GM18870 (cell line): ENCODE results near the gene BTAF1.
"Not testable (repeated sequence)": the region's sequence is repeated elsewhere in the genome, so short reads cannot be mapped to it uniquely, and the experiment has no call there.

Experiments used
- ATAC-seq: cut with Tn5 transposase; IDR thresholded peaks from one replicate; pipeline ENCODE4 v1.9.1; 2021; ENCODE audit warnings: moderate library complexity; ENCODE audit not compliant: unreplicated experiment

The BTAF1 gene

DNA sequence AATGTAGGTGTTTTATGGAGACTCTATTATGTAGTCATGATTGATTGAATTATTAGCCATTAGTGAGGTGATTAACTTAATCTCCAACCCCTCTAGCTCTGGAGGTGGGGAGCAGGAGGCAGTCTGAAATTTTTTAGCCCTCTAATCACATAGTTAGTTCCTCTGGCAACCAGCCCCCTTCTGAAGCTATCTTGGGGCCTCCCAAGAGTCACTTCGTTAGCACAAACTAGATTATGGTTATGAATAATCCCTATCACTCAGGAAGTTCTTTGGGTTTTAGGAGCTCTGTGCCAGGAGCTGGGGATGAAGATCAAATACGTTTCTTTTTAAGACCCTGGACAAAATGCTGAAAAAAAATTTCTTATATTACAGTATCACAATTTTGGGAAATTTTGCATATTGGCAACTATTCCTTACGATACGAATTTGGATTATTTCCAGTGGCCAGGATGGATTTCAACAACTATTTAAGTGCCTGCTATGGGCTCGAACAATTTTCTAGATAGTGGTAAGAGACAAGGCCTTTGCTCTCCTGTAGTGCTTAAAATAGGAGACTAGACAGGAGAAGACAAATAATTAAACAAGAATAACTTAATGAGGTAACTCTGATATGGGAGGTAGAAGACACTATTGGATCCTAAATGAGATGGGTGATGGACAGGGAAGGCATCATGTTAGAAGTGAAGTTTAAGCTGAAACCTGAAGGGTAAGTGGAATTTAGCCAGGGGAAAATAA is 52.9 kb downstream of the BTAF1 start:
- no peak for ATAC-seq

DNA sequence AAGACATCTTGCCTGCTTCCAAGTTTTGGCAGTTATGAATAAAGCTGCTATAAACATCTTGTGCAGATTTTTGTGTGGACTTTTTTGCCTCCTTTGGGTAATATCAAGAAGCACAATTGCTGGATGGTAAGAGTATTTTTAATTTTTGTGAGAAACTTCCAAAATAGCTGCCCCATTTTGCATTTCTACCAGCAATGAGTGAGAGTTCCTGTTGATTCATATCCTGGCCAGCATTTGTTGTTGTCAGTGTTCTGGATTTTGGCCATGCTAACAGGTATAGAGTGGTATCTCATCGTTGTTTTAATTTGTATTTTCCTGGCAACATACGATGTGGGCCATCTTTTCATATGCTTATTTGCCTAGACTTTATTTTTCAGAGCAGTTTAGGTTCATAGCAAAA is 53.9 kb downstream of the BTAF1 start:
- no peak for ATAC-seq

DNA sequence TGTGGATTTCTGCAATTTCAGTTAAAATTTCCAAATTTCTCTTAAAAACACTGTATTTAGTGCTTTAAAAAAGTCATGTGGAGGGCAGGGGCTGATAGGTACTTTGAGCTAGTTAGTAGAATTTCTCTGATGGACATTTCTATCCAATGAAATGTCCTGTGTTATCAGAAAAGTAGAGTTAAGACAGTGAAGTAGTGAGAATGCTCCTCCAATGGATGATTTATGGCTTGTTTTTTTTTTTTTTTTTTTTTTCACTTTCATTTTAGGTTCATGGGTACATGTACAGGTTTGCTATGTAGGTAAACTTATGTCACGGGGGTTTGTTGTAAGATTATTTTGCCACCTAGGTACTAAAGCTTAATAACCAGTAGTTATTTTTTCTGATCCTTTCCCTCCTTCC is 55.0 kb downstream of the BTAF1 start:
- ATAC-seq: no peak

DNA sequence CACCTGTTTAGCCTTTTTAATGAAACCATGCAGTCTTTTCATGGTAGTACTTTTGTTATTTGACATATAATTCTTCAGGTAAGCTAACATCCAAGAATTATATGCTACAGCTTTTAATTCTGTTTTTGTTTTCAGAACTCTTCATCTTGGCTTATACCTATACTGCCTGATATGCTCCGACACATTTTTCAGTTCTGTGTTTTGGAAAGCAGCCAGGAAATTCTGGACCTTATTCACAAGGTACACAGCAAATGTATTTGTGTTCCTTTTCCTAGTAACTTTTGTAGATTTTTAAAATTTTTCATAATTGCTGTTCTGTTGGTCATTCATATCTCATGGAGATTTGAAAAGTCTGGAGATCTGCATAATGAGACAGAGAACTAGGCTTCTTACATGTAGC is 56.7 kb downstream of the BTAF1 start:
- no peak for ATAC-seq

DNA sequence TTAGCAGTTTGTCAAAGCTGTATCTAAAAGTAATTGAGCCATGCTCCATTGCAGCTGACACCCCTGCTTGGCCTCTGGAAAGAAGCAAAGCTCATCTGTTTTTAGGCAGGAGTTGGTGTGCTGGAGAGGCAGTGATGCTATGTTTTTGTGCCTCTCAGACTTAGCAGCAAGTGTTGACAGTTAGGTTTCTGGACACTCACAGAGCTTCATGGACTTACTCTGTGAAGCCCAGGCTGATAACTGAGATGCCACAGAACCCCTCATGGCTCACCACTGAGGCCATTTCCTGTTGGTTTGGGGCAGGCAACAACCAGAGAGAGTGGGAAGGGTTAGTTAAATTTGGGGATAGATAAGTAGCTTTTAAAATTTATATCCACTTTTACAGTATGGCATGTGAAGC is 59.8 kb downstream of the BTAF1 start:
- no peak for ATAC-seq

DNA sequence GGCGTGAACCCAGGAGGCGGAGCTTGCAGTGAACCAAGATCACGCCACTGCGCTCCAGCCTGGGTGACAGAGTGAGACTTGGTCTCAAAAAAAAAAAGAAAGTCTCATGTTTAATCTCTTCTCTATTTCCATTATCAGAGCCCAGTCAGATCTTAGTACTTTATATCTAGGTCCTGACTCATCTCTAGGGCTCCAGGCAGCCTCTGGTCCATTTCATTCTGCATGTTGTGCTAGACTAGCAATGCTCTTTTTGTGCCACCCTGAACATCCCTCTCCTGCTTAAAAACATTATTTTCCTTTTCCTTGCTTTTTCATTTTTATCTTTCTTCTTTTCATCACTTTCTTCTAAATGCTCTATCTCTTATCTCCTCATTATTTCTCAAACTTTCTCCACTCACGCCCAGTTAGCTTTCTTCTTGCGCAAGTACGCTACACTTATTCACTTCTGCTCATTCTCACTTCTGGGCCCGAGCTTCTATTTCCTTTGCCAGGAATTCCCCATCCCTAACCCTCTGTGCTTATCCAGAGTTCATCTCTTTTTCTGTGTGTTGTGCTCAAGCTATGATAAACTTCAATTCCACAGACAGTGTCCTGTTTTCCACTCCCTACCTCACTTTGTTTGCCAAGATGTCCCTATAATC is 63.9 kb downstream of the BTAF1 start:
- ATAC-seq: no peak

DNA sequence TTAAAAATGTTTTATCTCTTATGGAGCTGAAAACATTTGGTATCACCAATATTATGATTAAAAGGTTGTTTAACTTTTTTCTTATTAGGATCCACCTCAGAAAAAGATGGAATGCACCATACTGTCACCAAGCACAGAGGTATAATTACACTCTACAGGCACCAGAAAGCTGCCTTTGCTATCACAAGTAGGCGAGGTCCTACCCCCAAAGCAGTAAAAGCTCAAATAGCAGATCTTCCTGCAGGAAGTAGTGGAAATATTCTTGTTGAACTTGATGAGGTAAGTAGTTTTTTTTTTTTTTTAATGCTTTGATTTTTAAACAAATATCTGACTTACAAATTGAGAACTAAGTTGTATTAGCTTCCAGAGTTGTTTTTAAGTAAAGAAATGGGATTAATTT is 68.5 kb downstream of the BTAF1 start:
- no peak for ATAC-seq

DNA sequence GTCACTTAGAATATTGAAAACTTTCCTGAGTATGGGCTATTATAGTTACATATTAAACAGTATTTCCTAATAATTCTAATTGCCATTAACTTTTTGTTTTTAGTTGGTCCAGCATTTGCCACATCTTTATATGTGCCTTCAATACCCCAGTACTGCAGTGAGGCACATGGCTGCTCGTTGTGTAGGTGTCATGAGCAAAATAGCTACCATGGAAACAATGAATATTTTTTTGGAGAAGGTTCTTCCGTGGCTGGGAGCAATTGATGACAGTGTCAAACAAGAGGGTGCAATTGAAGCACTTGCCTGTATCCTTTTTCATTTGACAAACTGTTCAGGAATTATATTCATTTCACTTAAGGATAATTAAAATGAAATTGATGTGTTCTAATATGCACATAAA is 72.7 kb downstream of the BTAF1 start:
- ATAC-seq: no peak

DNA sequence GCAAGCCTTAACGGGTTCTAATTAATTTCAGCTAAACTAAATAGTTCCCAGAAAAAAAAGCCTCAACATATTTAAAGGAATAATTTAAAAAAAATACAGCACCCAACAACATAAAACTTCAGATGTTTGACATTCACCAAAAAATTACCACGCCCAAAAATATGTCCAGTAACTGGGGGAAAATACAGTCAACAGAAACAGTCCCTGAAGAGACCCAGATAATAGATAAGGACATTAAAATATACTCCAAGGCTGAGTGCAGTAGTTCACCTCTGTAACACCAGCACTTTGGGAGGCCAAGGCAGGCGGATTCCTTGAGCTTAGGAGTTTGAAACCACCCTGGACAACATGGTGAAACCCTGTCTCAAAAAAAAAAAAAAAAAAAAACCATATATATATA is 78.0 kb downstream of the BTAF1 start:
- no peak for ATAC-seq

DNA sequence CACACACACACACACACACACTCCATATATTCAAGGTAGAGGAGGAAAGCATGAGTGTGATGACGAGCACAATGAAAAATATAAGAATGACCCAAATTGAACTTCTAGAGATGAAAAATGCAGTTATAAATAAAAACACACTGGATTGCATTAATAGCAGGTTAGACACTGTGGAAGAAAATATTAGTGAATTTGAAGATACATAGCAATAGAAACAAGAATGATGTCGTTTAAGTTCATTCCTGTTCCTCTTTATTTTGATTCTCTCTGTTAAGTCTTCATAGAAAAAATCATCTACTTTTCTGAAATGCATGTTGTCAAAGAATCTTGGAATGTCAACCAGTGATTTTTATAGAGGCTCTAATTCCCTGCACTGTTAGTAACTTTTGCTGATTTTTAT is 78.4 kb downstream of the BTAF1 start:
- ATAC-seq: no peak

DNA sequence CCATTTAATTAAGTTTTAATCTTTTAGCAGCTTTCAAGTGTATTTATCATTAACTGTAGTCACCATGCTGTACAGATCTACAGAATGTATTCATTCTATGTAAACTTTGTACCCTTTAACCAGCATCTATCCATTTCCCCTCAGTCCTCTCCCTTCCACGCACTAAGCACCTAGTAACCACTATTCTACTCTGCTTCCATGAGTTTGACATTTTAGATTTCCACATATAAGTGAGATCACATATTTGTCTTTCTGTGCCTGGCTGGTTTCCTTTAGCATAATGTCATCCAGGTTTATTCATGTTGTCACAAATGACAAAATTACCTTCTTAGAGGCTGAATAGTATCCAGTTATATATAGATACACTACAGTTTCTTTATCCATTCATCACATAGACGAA is 79.7 kb downstream of the BTAF1 start:
- ATAC-seq: no peak

DNA sequence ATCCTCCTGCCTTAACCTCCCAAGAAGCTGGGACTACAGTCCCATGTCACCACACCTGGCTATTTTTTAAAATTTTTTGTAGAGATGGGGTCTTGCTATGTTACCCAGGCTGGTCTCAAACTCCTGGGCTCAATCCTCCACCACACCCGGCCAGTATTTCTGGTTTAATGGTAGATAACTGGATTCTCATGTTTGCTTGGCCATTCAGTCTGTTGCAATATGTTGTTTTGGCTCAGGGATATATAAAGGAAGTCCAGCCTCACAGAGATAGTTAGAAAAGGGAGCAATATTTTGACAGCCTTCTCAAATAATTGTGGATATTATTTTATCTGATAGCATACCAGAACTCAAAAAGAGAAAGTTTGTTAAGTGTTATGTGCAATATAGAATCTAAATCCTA is 82.4 kb downstream of the BTAF1 start:
- ATAC-seq: no peak

DNA sequence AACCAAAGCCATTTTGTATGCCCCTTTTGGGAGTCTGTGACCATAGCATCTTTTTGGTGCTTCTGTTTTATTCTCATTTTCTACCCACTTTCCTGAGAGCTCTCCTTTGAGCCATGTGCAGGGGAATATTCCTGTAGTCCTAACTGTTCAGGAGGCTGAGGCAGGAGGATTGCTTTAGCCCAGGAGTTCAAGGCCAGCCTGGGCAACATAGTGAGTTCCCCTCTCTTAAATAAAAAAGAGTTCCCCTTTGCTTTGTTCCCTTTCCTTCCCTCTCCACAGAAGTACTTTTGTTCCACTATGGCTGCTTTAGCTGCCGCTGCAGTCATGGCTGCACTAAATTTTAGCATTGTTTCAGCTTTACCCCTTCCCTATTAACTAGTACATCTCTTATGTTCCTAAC is 85.9 kb downstream of the BTAF1 start:
- no peak for ATAC-seq

DNA sequence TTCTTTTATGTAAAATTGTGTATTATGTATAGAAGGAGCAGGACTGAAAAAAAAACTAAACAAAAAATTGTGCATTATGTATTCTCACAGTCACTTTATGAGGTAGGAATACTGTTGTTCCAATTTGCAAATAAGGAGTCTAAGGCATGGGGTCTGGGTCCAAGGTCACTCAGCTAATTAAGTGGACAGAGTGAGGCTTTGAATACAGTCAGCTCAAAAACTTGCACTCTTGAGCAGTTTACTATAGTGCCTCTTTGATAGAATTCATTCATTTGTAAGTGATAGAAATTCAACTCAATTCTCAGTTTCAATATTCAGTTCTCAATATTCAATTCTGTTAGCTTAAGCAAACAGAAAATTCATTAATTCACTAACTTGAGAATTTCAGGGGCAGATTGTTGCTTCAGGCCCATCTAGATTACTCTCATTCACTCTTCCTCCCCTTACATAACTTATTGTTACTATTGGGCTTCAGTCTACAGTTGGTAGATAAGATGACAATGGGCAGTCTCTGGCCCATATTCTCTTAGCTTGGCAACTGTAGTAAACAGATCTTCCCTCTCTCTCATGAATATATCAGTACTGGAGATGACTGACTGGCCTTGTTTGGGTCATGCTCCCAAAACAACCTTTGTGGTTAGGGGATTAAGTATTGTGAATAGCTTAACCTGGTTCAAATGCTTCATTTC is 86.6 kb downstream of the BTAF1 start:
- ATAC-seq: no peak

DNA sequence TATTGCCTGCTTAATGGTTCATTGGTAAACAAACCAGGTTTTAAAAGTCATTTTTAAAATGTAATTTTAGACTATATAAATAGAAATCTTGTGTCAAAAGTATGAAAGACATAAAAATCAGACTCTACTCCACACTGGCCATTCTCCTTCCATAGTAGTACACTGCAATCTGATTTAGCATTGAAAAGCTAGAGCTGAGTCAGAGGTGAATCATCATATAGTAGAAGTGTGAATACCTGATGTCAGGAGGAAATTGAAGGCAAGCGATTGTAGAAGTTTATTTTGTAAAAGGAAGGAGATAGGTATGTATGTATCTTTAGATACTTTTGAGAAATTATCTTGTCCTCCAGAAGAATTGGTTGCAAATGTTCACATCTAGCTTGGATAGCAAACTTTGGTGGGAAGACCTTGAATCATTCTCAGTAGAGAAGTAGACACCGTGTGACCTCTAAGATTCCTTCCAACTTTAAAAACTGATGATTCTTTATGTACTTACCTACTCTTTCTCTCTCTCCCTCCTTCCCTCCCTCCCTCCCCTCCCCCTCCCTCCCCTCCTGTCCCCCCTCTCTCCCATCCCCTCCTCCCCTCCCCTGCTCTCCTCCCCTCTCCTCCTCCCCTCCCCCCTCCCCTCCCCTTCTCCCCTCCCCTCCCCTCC is 88.1 kb downstream of the BTAF1 start:
- no peak for ATAC-seq

DNA sequence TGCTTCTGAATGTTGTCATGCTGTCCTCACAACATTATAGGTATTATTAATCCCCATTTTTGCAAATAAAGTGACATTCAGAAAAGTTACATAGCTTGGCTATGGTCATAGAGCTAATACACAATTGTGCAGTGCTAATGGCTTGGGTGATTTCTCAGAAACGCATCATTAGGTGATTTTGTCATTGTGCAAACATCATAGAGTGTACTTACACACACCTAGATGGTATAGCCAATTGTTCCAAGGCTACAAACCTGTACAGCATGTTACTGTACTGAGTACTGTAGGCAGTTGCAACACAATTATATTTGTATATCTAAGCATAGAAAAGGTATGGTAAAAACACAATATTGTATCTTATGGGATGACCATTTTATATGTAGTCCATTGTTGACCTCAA is 91.0 kb downstream of the BTAF1 start:
- ATAC-seq: no peak

DNA sequence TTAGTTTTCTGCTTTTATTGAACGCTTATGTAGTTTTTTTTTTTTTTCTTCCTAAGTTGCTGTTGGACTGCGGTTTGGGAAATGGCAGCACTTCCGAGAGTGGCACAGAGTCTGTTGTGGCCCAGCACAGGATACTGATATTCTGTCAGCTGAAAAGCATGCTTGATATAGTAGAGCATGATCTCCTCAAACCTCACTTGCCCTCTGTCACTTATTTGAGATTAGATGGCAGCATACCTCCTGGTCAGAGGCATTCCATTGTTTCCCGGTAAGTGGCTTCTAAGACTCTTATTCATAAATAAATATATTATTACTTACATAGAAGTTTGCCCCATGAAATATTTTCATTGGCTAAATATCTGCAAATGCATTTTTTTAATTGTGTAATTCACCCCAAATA is 101.1 kb downstream of the BTAF1 start:
- ATAC-seq: no peak

DNA sequence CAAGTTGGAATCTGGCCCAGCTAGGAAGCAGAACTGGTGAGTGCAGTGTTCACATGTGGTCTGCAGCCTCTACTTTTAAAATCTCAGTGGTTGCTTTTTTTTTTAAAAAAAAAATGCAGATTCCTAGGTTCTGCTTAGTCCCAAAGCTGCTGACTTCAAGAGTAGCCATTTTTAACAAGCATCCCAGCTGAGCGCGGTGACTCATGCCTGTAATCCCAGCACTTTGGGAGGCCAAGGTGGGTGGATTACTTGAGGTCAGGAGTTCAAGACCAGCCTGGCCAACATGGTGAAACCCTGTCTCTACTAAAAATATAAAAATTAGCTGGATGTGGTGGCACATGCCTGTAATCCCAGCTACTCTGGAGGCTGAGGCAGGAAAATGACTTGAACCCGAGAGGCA is 101.8 kb downstream of the BTAF1 start:
- ATAC-seq: not testable (repeated sequence)

DNA sequence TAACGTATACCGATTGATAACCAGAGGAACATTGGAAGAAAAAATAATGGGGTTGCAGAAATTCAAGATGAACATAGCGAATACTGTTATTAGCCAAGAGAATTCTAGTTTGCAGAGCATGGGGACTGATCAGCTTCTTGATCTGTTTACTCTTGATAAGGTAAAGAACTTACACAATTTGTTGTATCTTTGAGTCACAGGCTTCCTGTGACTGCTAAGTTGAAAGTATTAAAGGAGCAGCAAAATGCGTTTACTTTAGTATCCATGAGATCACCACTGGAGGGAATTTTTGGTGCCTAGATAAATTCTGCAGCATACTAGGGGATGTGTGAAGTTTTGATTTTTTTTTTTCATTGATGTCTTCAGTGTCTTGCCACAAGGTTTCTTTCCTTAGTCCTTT is 103.6 kb downstream of the BTAF1 start:
- no peak for ATAC-seq

DNA sequence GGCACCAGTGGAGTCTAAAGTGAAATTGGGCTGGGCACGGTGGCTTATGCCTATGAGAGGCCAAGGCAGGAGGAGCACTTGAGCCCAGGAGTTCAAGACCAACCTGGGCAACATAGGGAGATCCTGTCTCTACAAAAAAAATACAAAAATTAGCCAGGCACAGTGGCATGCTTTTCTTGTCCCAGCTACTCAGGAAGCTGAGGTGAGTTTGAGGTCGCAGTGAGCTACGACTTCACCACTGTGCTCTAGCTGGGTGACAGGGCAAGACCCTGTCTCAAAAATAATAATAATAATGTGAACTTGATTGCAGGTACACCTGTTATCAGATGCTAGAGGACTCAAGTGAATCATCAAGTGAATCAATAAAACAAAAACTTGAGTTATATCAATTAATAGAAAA is 108.0 kb downstream of the BTAF1 start:
- no peak for ATAC-seq

DNA sequence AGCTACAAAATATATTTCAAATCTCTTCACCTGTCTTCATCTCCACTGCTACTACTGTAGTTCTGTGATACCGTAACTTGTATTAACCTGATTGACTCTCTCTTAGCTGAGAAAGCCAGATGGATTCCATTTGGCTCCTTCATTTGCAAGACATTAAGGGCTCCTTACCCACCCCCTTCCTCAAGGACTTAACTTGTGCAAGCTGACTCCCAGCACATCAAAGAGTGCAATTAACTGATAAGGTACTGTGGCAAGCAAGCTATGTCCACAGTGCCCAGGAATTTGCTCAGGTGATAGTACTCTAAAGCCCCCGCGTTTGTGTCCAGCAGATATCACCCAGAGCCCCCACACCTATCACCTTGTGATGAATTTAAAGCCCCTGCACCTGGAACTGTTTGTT is 109.5 kb downstream of the BTAF1 start:
- not testable (repeated sequence) for ATAC-seq

DNA sequence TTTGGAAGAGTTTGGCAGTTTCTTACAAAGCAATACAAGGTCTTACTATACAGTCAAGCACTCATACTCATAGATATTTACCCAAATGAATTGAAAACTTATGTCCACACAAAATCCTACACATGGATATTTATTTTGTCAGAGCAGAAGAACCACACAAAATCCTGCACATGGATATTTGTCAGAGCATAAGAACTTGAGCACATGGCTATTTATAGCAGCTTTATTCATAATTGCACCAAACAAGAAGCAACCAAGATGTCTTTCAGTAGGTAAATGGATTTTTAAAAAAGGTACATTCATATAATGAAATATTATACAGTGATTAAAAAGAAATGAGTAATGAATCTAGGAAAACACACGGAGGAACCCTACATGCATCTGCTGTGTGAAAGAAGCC is 115.4 kb downstream of the BTAF1 start:
- no peak for ATAC-seq
